Hepatocyte (in vitro differentiated cells): ENCODE measurements around the gene MAN1C1. TPM values are rescaled to one million over a fixed set of nuclear protein-coding genes. Genes with fewer than 3 reads are reported as not detected.

Experiments
- DNase-seq: peaks from one replicate; pipeline ENCODE4 v3.0.0-alpha.2; 2016; ENCODE audit warnings: low spot score
- H2AFZ ChIP-seq: fragments of 200-600 bp; sonication (generic); 2 replicates; pipeline ENCODE4 v1.6.0; 2016; ENCODE audit warnings: antibody characterized with exemption, mild to moderate bottlenecking
- H3K27ac ChIP-seq: fragments of 200-600 bp; sonication (generic); 2 replicates; pipeline ENCODE4 v1.5.1; 2016; ENCODE audit warnings: mild to moderate bottlenecking
- H3K27me3 ChIP-seq: fragments of 200-600 bp; sonication (generic); 2 replicates; pipeline ENCODE4 v1.6.1; 2016
- H3K36me3 ChIP-seq: fragments of 200-600 bp; sonication (generic); replicated peaks from 2 replicates; pipeline ENCODE4 v1.5.1; 2016; ENCODE audit warnings: low read depth; ENCODE audit not compliant: insufficient read depth
- H3K4me1 ChIP-seq: fragments of 200-600 bp; sonication (generic); 2 replicates; pipeline ENCODE4 v1.5.1; 2016; ENCODE audit warnings: mild to moderate bottlenecking, moderate library complexity; ENCODE audit not compliant: insufficient read depth
- H3K4me2 ChIP-seq: fragments of 200-600 bp; sonication (generic); 2 replicates; pipeline ENCODE4 v1.6.0; 2016
- H3K4me3 ChIP-seq: fragments of 200-600 bp; sonication (generic); 2 replicates; pipeline ENCODE4 v1.5.1; 2016; ENCODE audit warnings: mild to moderate bottlenecking
- H3K79me2 ChIP-seq: fragments of 200-600 bp; sonication (generic); 2 replicates; pipeline ENCODE4 v1.6.0; 2017; ENCODE audit warnings: mild to moderate bottlenecking
- H3K9me2 ChIP-seq: fragments of 200-600 bp; sonication (generic); replicated peaks from 2 replicates; pipeline ENCODE4 v1.6.0; 2017; ENCODE audit warnings: mild to moderate bottlenecking; ENCODE audit not compliant: insufficient read depth
- H3K9me3 ChIP-seq: fragments of 200-600 bp; sonication (generic); 2 replicates; pipeline ENCODE4 v1.5.1; 2016; ENCODE audit warnings: low read depth, mild to moderate bottlenecking
- H4K20me1 ChIP-seq: fragments of 200-600 bp; sonication (generic); 2 replicates; pipeline ENCODE4 v1.6.0; 2016; ENCODE audit warnings: mild to moderate bottlenecking; ENCODE audit not compliant: insufficient read depth, poor library complexity, severe bottlenecking
- EZH2 ChIP-seq: fragments of 200-600 bp; sonication (generic); IDR thresholded peaks from 2 replicates; pipeline ENCODE4 v1.6.1; 2016; ENCODE audit warnings: antibody characterized with exemption, mild to moderate bottlenecking, borderline replicate concordance
- EZH2phosphoT487 ChIP-seq: fragments of 200-600 bp; sonication (generic); IDR thresholded peaks from one replicate; pipeline ENCODE4 v1.6.1; 2018; ENCODE audit warnings: antibody characterized with exemption, mild to moderate bottlenecking, low read depth, moderate library complexity; ENCODE audit not compliant: unreplicated experiment, severe bottlenecking
- WGBS: methylation state at CpG from one replicate; pipeline ENCODE4 v1.1.6; 2016; ENCODE audit warnings: low lambda C conversion rate; ENCODE audit errors: missing lambda C conversion rate; 5-methylcytosine and 5-hydroxymethylcytosine counted together
- polyA plus RNA-seq: library from polyadenylated mRNA; unstranded; fragments of >200 nt; fragmentation: Nextera tagmentation; extraction: Ambion mirVana; gene quantifications from 2 replicates; pipeline ENCODE4 v1.2.1, GENCODE V29; 2016
- total RNA-seq: library from RNA; depleted of rRNA; stranded (reverse); fragments of >200 nt; gene quantifications from 2 replicates; pipeline ENCODE4 v1.2.3, GENCODE V29; 2014
- TF ChIP-seq, protein P1 (sequence below): fragments of 200-600 bp; sonication (generic); IDR thresholded peaks from 2 replicates; pipeline ENCODE4 v1.5.1; 2016; ENCODE audit warnings: antibody characterized with exemption, mild to moderate bottlenecking; ENCODE audit not compliant: poor library complexity

MAN1C1 gene
- total and polyA plus RNA-seq, 2 experiments from 2014 or later = 20.6 to 29.3 TPM

DNA sequence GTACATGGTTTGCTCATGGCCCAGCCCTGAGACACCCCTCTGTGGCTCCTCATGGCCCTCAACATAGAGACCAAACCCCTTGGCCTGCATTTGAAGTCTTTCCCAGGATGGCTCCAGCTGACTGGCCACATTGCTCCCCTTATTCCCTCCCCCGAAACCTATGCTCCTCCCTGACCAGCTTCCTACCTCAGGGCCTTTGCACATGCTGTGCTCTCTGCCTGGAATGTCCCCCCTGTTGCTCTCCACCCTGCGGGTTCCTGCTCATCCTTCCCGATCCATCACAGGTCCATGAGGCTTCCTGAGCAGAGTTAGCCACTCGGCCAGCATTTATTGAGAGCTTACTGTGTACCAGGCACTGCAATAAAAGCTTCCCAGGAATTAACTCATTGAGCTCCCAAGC is 112.5 kb downstream of the MAN1C1 start:
- Histone ChIP-seq H3K9me3 (no peaks in the 10 kb centered on the region), H3K36me3 (no peaks in the 10 kb centered on the region), H3K9me2 (no peaks in the 10 kb centered on the region), H3K27ac (peak overlapping the region; percentile 61), H2AFZ (no peak overlapping the region), H3K4me2 (no peak overlapping the region), H3K4me3 (no peak overlapping the region), H3K79me2 (no peaks in the 10 kb centered on the region), H4K20me1 (no peaks in the 10 kb centered on the region), H3K27me3 (no peaks in the 10 kb centered on the region), H3K4me1 (peaks cover 20% of the 10 kb centered on the region)
- 84% methylated on average over 4 of the region's 4 CpGs for WGBS
- TF ChIP-seq EZH2phosphoT487 (no peak), EZH2 (no peak)
- TF ChIP-seq, protein P1, sequence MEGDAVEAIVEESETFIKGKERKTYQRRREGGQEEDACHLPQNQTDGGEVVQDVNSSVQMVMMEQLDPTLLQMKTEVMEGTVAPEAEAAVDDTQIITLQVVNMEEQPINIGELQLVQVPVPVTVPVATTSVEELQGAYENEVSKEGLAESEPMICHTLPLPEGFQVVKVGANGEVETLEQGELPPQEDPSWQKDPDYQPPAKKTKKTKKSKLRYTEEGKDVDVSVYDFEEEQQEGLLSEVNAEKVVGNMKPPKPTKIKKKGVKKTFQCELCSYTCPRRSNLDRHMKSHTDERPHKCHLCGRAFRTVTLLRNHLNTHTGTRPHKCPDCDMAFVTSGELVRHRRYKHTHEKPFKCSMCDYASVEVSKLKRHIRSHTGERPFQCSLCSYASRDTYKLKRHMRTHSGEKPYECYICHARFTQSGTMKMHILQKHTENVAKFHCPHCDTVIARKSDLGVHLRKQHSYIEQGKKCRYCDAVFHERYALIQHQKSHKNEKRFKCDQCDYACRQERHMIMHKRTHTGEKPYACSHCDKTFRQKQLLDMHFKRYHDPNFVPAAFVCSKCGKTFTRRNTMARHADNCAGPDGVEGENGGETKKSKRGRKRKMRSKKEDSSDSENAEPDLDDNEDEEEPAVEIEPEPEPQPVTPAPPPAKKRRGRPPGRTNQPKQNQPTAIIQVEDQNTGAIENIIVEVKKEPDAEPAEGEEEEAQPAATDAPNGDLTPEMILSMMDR = no peak
- no peak for DNase-seq

DNA sequence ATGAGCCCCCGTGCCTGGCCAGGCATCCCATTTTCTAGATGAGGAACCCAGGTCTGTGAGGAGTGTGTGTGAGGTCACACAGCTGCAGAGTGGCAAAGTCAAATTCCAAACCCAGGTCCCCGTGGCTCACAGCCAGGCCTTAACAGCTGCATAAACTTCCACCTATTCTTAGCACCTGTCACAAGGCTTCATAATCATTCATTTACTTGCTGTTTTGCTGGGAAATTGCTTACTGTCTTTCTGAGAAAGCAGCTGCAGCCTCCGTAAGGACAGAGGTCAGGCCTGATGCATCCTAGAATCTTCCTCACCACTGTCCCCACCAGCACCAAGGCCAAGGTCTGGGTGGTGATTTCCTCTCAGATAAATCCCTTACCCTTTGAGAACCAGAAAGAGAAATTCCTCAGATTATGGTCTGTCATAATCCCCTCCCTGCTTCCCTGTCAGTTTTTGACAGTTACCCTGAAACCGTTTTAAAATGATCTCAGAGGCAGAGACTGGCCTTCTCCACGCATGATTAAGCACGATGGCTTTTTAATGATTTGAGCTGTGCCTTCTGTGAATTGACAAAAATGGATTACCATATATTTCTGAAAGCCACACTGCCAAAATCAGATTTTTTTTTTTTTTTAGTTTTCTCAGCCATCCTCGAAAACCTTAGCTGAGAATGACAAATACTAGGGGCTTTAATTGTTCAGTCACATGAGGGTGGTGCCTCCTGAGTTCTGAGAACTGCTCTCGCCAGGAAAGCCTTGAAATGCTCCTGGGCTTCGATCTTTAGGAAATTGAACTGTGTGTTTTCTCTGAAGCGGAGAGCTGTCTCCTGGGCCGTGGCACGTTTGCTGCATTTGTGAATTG is 113.4 kb downstream of the MAN1C1 start:
- DNase-seq = no peak
- Histone ChIP-seq H3K27ac (no peak overlapping the region), H2AFZ (no peak overlapping the region)

GRCh38 chr1:25731148-25731547 is 114.6 kb downstream of the MAN1C1 start:
- no peaks in the 10 kb centered on the region for H4K20me1 ChIP-seq

More for the DNA sequence above, 113.4 kb downstream of the MAN1C1 start:
- TF ChIP-seq EZH2phosphoT487 (no peak), EZH2 (no peak)
- TF ChIP-seq, protein P1 = no peak
- no peaks in the 10 kb centered on the region for H3K36me3 ChIP-seq
- H4K20me1 ChIP-seq = no peaks in the 10 kb centered on the region
- H3K4me2 ChIP-seq = no peak overlapping the region
- H3K9me2 ChIP-seq = no peaks in the 10 kb centered on the region
- H3K27me3 ChIP-seq = no peaks in the 10 kb centered on the region
- no peaks in the 10 kb centered on the region for H3K9me3 ChIP-seq
- H3K4me1 ChIP-seq = peaks cover 20% of the 10 kb centered on the region
- H3K79me2 ChIP-seq = no peaks in the 10 kb centered on the region
- 86% methylated on average over 12 of the region's 12 CpGs for WGBS
- H3K4me3 ChIP-seq = no peak overlapping the region

More at GRCh38 chr1:25731148-25731547, 114.6 kb downstream of the MAN1C1 start:
- no peak overlapping the region for H3K4me2 ChIP-seq
- H2AFZ ChIP-seq = no peak overlapping the region
- WGBS = 96% methylated on average over 5 of the region's 5 CpGs
- DNase-seq = no peak
- H3K4me1 ChIP-seq = peaks cover 20% of the 10 kb centered on the region
- H3K9me3 ChIP-seq = no peaks in the 10 kb centered on the region
- no peaks in the 10 kb centered on the region for H3K27me3 ChIP-seq
- no peak overlapping the region for H3K27ac ChIP-seq
- H3K79me2 ChIP-seq = no peaks in the 10 kb centered on the region
- H3K9me2 ChIP-seq = no peaks in the 10 kb centered on the region
- H3K36me3 ChIP-seq = no peaks in the 10 kb centered on the region
- TF ChIP-seq EZH2phosphoT487 (no peak), EZH2 (no peak)
- TF ChIP-seq, protein P1 = no peak
- no peak overlapping the region for H3K4me3 ChIP-seq
